Bronchial epithelial cell (primary cell): ENCODE data around the gene AAK1. TPM values are rescaled to one million over a fixed set of nuclear protein-coding genes. Genes with fewer than 3 reads are reported as not detected.

Experiments
- DNase-seq: peaks from one replicate; pipeline ENCODE4 v3.0.0-alpha.2; 2010; ENCODE audit warnings: low read depth
- FAIRE-seq: peaks from 2 replicates; lab custom pipeline; 2011; peaks lifted over from hg19 to GRCh38; lab: Jason Lieb, UNC
- H3K27me3 ChIP-seq: 2 replicates; pipeline ENCODE4 v1.5.1; 2011; ENCODE audit warnings: low read length; ENCODE audit not compliant: control insufficient read depth, insufficient read depth
- H3K36me3 ChIP-seq: 2 replicates; pipeline ENCODE4 v1.5.1; 2011; ENCODE audit warnings: low read length; ENCODE audit not compliant: control insufficient read depth, insufficient read depth
- H3K4me3 ChIP-seq: 2 replicates; pipeline ENCODE4 v1.5.1; 2011; ENCODE audit warnings: mild to moderate bottlenecking, low read depth, low read length, control low read depth
- total RNA-seq: library from RNA; depleted of rRNA; stranded (reverse); fragments of >200 nt; gene quantifications from 2 replicates; pipeline ENCODE4 v1.2.1, GENCODE V29; 2014
- TF ChIP-seq, protein P1 (sequence below): IDR thresholded peaks from 2 replicates; pipeline ENCODE4 v1.5.1; 2011; ENCODE audit warnings: mild to moderate bottlenecking, moderate library complexity, low read length, control low read depth, inconsistent platforms; ENCODE audit not compliant: insufficient read depth, severe bottlenecking

AAK1 gene
- total RNA-seq, 1 donor from 2014 or later: 17.9 TPM

GRCh38 chr2:69601179-69601612, 42.3 kb downstream of the AAK1 start:
- Histone ChIP-seq H3K4me3 (no peak overlapping the region), H3K36me3 (peaks cover 4% of the 10 kb centered on the region), H3K27me3 (no peaks in the 10 kb centered on the region)
- TF ChIP-seq, protein P1, sequence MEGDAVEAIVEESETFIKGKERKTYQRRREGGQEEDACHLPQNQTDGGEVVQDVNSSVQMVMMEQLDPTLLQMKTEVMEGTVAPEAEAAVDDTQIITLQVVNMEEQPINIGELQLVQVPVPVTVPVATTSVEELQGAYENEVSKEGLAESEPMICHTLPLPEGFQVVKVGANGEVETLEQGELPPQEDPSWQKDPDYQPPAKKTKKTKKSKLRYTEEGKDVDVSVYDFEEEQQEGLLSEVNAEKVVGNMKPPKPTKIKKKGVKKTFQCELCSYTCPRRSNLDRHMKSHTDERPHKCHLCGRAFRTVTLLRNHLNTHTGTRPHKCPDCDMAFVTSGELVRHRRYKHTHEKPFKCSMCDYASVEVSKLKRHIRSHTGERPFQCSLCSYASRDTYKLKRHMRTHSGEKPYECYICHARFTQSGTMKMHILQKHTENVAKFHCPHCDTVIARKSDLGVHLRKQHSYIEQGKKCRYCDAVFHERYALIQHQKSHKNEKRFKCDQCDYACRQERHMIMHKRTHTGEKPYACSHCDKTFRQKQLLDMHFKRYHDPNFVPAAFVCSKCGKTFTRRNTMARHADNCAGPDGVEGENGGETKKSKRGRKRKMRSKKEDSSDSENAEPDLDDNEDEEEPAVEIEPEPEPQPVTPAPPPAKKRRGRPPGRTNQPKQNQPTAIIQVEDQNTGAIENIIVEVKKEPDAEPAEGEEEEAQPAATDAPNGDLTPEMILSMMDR: no peak
- FAIRE-seq: no peak
- peak; percentile 89 for DNase-seq

- Histone ChIP-seq H3K27me3 (no peaks in the 10 kb centered on the region), H3K36me3 (peaks cover 3% of the 10 kb centered on the region), H3K4me3 (no peak overlapping the region)
- FAIRE-seq (no peak), DNase-seq (no peak)
- TF ChIP-seq, protein P1: no peak
Measured at GRCh38 chr2:69600425-69600824, 43.1 kb downstream of the AAK1 start.

GRCh38 chr2:69597843-69598610, 45.5 kb downstream of the AAK1 start:
- DNase-seq (no peak), FAIRE-seq (no peak)
- no peak overlapping the region for H3K4me3 ChIP-seq
- TF ChIP-seq, protein P1: no peak
- no peaks in the 10 kb centered on the region for H3K27me3 ChIP-seq
- peaks cover 3% of the 10 kb centered on the region for H3K36me3 ChIP-seq

DNA sequence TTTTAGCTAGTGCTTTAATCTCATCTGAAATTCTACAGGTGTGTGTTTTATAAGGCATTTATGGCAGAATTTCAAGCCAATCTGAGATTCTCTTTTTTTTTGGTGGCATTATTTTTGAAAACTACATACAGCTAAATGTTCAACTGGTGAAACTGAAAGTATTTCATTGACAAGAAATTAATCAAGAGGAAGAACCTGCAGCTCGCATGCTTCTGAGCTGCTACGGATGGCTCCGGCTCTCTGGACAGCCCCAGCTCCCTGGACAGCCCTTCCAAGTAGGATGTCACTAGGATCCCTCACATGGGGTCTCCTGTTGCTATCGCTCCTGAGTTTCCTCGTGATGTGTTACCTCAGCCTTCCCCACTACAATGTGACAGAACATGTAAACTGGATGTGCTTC, 46.4 kb downstream of the AAK1 start:
- FAIRE-seq (no peak), DNase-seq (no peak)
- H3K4me3 ChIP-seq: no peak overlapping the region
- no peaks in the 10 kb centered on the region for H3K27me3 ChIP-seq
- TF ChIP-seq, protein P1: no peak
- peaks cover 1% of the 10 kb centered on the region for H3K36me3 ChIP-seq

GRCh38 chr2:69594341-69594740, 49.2 kb downstream of the AAK1 start:
- no peak for DNase-seq
- Histone ChIP-seq H3K4me3 (no peak overlapping the region), H3K36me3 (peaks cover 1% of the 10 kb centered on the region), H3K27me3 (no peaks in the 10 kb centered on the region)
- no peak for FAIRE-seq
- TF ChIP-seq, protein P1: no peak
